COLO668 (cell line): ENCODE measurements around the gene TIMP2.
"Not testable (repeated sequence)": the region's sequence is repeated elsewhere in the genome, so short reads cannot be mapped to it uniquely, and the experiment has no call there.

Source experiments
- DNase-seq: peaks from one replicate; lab custom pipeline; 2025; ENCODE audit not compliant: unreplicated experiment; lab: John Stamatoyannopoulos, UW

Gene TIMP2

GRCh38 chr17:78891406-78892061, 33.7 kb downstream of the TIMP2 start:
- DNase-seq = no peak

GRCh38 chr17:78890498-78890897, 34.7 kb downstream of the TIMP2 start:
- no peak for DNase-seq

- DNase-seq = not testable (repeated sequence)
These were observed 35.1 kb downstream of the TIMP2 start for GRCh38 chr17:78890096-78890495.

GRCh38 chr17:78889531-78889930, 35.7 kb downstream of the TIMP2 start:
- no peak for DNase-seq

GRCh38 chr17:78888941-78889518, 36.2 kb downstream of the TIMP2 start:
- DNase-seq = no peak

GRCh38 chr17:78886954-78887353, 38.2 kb downstream of the TIMP2 start:
- DNase-seq = no peak

- DNase-seq = no peak
These were observed 39.2 kb downstream of the TIMP2 start for GRCh38 chr17:78885956-78886355.

- no peak for DNase-seq
These were observed 40.1 kb downstream of the TIMP2 start for GRCh38 chr17:78884876-78885667.

- DNase-seq = no peak
These were observed 40.9 kb downstream of the TIMP2 start for GRCh38 chr17:78884148-78884825.

GRCh38 chr17:78883533-78884131, 41.6 kb downstream of the TIMP2 start:
- peak; percentile 62 for DNase-seq

- no peak for DNase-seq
These were observed 42.1 kb downstream of the TIMP2 start for GRCh38 chr17:78883089-78883532.

- DNase-seq = no peak
These were observed 42.6 kb downstream of the TIMP2 start for GRCh38 chr17:78882540-78883088.

GRCh38 chr17:78879635-78880186, 45.5 kb downstream of the TIMP2 start:
- DNase-seq = no peak

- no peak for DNase-seq
These were observed 46.2 kb downstream of the TIMP2 start for GRCh38 chr17:78878871-78879527.

GRCh38 chr17:78878261-78878660, 46.9 kb downstream of the TIMP2 start:
- no peak for DNase-seq

- DNase-seq = not testable (repeated sequence)
These were observed 48.2 kb downstream of the TIMP2 start for GRCh38 chr17:78876954-78877517.

GRCh38 chr17:78876094-78876597, 49.0 kb downstream of the TIMP2 start:
- no peak for DNase-seq

- DNase-seq = no peak
These were observed 49.7 kb downstream of the TIMP2 start for GRCh38 chr17:78875363-78876093.
